Mesenchymal stem cell (in vitro differentiated cells and primary cell): ENCODE data around the gene FOXQ1.
"Not testable (repeated sequence)": the region's sequence is repeated elsewhere in the genome, so short reads cannot be mapped to it uniquely, and the experiment has no call there.

Experiments used
- DNase-seq: peaks from one replicate; pipeline ENCODE4 v3.0.0-alpha.2; 2013
- H2AFZ ChIP-seq: one replicate; pipeline ENCODE4 v1.6.1; 2013; ENCODE audit warnings: low read depth, mild to moderate bottlenecking, control low read depth, inconsistent platforms, low read length, moderate library complexity
- H2AK5ac ChIP-seq: 2 replicates; pipeline ENCODE4 v1.6.1; 2013; ENCODE audit warnings: low read length, moderate library complexity, mild to moderate bottlenecking, inconsistent platforms; ENCODE audit not compliant: severe bottlenecking
- H2BK120ac ChIP-seq: one replicate; pipeline ENCODE4 v1.6.1; 2013; ENCODE audit warnings: low read depth, mild to moderate bottlenecking, inconsistent platforms, low read length, moderate library complexity
- H2BK12ac ChIP-seq, 2 experiments: one replicate each; pipeline ENCODE4 v1.6.1; 2013; ENCODE audit warnings: inconsistent platforms in 2 of 2, low read length in 2 of 2, mild to moderate bottlenecking in 2 of 2, moderate library complexity in 2 of 2, control low read depth in 1 of 2
- H2BK15ac ChIP-seq: one replicate; pipeline ENCODE4 v1.6.1; 2013; ENCODE audit warnings: mild to moderate bottlenecking, low read depth, inconsistent platforms; ENCODE audit not compliant: poor library complexity, severe bottlenecking
- H2BK5ac ChIP-seq: 2 replicates; pipeline ENCODE4 v1.6.1; 2013; ENCODE audit warnings: low read depth, mild to moderate bottlenecking, low read length, control low read depth, inconsistent platforms; ENCODE audit not compliant: poor library complexity, severe bottlenecking
- H3K14ac ChIP-seq, 2 experiments: one replicate each; pipeline ENCODE4 v1.6.1; 2013; ENCODE audit warnings: inconsistent platforms in 2 of 2, low read length in 2 of 2, control low read depth in 1 of 2, mild to moderate bottlenecking in 1 of 2, moderate library complexity in 1 of 2
- H3K18ac ChIP-seq, 2 experiments: one replicate each; pipeline ENCODE4 v1.6.1; 2013; ENCODE audit warnings: inconsistent platforms in 2 of 2, low read length in 2 of 2, control low read depth in 1 of 2, low read depth in 1 of 2, mild to moderate bottlenecking in 1 of 2
- H3K23ac ChIP-seq, 2 experiments: one replicate each; pipeline ENCODE4 v1.6.1; 2013; ENCODE audit warnings: inconsistent platforms in 2 of 2, low read length in 2 of 2, mild to moderate bottlenecking in 2 of 2, moderate library complexity in 2 of 2, control low read depth in 1 of 2
- H3K27ac ChIP-seq: 2 replicates; pipeline ENCODE4 v1.5.1; 2013; ENCODE audit warnings: mild to moderate bottlenecking, moderate library complexity, low read length, control low read depth, inconsistent platforms; ENCODE audit not compliant: poor library complexity, severe bottlenecking
- H3K27me3 ChIP-seq, 2 experiments: 2 replicates each; pipeline versions ENCODE4 v1.6.1 to v1.7.0; 2013; ENCODE audit warnings: low read length in 2 of 2, mild to moderate bottlenecking in 2 of 2, moderate library complexity in 2 of 2, control low read depth in 1 of 2, inconsistent platforms in 1 of 2; ENCODE audit not compliant: control insufficient read depth in 1 of 2, insufficient read depth in 1 of 2
- H3K36me3 ChIP-seq, 2 experiments: 2 replicates each; pipeline versions ENCODE4 v1.6.1 to v1.7.0; 2013; ENCODE audit warnings: low read length in 2 of 2, control low read depth in 1 of 2, inconsistent platforms in 1 of 2, low read depth in 1 of 2, mild to moderate bottlenecking in 1 of 2; ENCODE audit not compliant: insufficient read depth in 2 of 2, control insufficient read depth in 1 of 2
- H3K4ac ChIP-seq, 2 experiments: one replicate each; pipeline ENCODE4 v1.6.1; 2013; ENCODE audit warnings: inconsistent platforms in 2 of 2, low read length in 2 of 2, mild to moderate bottlenecking in 2 of 2, moderate library complexity in 2 of 2, control low read depth in 1 of 2, low read depth in 1 of 2
- H3K4me1 ChIP-seq: 2 replicates; pipeline ENCODE4 v1.6.1; 2013; ENCODE audit warnings: low read depth, low read length, control low read depth; ENCODE audit not compliant: control insufficient read depth, insufficient read depth
- H3K4me2 ChIP-seq: 2 replicates; pipeline ENCODE4 v1.6.1; 2013; ENCODE audit warnings: low read length, mild to moderate bottlenecking, inconsistent platforms; ENCODE audit not compliant: poor library complexity, severe bottlenecking
- H3K4me3 ChIP-seq, 2 experiments: 2 replicates each; pipeline versions ENCODE4 v1.5.1 to v1.7.0; 2013; ENCODE audit warnings: low read length in 2 of 2, mild to moderate bottlenecking in 2 of 2, control low read depth in 1 of 2, low read depth in 1 of 2; ENCODE audit not compliant: insufficient read depth in 1 of 2
- H3K79me1 ChIP-seq: replicated peaks from 2 replicates; pipeline ENCODE4 v1.6.1; 2013; ENCODE audit warnings: mild to moderate bottlenecking, control low read depth, low read length, inconsistent platforms; ENCODE audit not compliant: poor library complexity, severe bottlenecking
- H3K9ac ChIP-seq: 2 replicates; pipeline ENCODE4 v1.7.0; 2013; ENCODE audit warnings: mild to moderate bottlenecking, low read length, moderate library complexity
- H3K9me3 ChIP-seq: 2 replicates; pipeline ENCODE4 v1.7.0; 2013; ENCODE audit warnings: mild to moderate bottlenecking, low read length; ENCODE audit not compliant: control insufficient read depth
- H4K8ac ChIP-seq: one replicate; pipeline ENCODE4 v1.6.1; 2013; ENCODE audit warnings: inconsistent platforms, mild to moderate bottlenecking, low read length, moderate library complexity
- H4K91ac ChIP-seq: one replicate; pipeline ENCODE4 v1.6.1; 2013; ENCODE audit warnings: mild to moderate bottlenecking, low read length, inconsistent platforms
- WGBS: methylation state at CpG from one replicate; pipeline ENCODE4 v1.1.7; 2013; ENCODE audit warnings: mixed read lengths; 5-methylcytosine and 5-hydroxymethylcytosine counted together

Gene FOXQ1

GRCh38 chr6:1348675-1349074, 36.8 kb downstream of the FOXQ1 start:
- no peak overlapping the region for H3K4me2 ChIP-seq
- no peak overlapping the region for H4K8ac ChIP-seq
- no peak overlapping the region for H2BK15ac ChIP-seq
- H3K9ac ChIP-seq, result no peak overlapping the region
- no peak overlapping the region for H4K91ac ChIP-seq
- H3K9me3 ChIP-seq, result peaks cover 38% of the 10 kb centered on the region
- H3K14ac ChIP-seq, result no peak overlapping the region
- H3K27ac ChIP-seq, result no peak overlapping the region
- H3K4ac ChIP-seq, result no peak overlapping the region
- DNase-seq, result peak; percentile 21
- H3K27me3 ChIP-seq, result peaks cover 0 to 12% of the 10 kb centered on the region in 2 experiments
- H2BK5ac ChIP-seq, result no peak overlapping the region
- H2AFZ ChIP-seq, result no peak overlapping the region
- no peak overlapping the region for H2AK5ac ChIP-seq
- no peak overlapping the region for H2BK120ac ChIP-seq
- H3K4me3 ChIP-seq, result no peak overlapping the region
- no peaks in the 10 kb centered on the region for H3K79me1 ChIP-seq
- no peak overlapping the region for H2BK12ac ChIP-seq
- H3K23ac ChIP-seq, result no peak overlapping the region
- peaks cover 1% of the 10 kb centered on the region for H3K4me1 ChIP-seq
- WGBS, result 45% methylated on average over 1 of the region's 1 CpG
- H3K36me3 ChIP-seq, result no peaks in the 10 kb centered on the region
- no peak overlapping the region for H3K18ac ChIP-seq

GRCh38 chr6:1349655-1350054, 37.8 kb downstream of the FOXQ1 start:
- Histone ChIP-seq H2BK15ac (no peak overlapping the region), H4K8ac (no peak overlapping the region), H3K36me3 (no peaks in the 10 kb centered on the region), H3K9me3 (peaks cover 32% of the 10 kb centered on the region), H2BK12ac (no peak overlapping the region), H3K23ac (no peak overlapping the region), H3K9ac (no peak overlapping the region), H2BK120ac (no peak overlapping the region), H3K4ac (no peak overlapping the region), H2AK5ac (no peak overlapping the region), H3K4me3 (no peak overlapping the region), H3K27me3 (peaks cover 0 to 12% of the 10 kb centered on the region in 2 experiments), H3K4me1 (peaks cover 1% of the 10 kb centered on the region), H2AFZ (no peak overlapping the region), H3K14ac (no peak overlapping the region), H4K91ac (no peak overlapping the region), H3K79me1 (no peaks in the 10 kb centered on the region), H3K18ac (no peak overlapping the region), H2BK5ac (no peak overlapping the region), H3K4me2 (no peak overlapping the region), H3K27ac (no peak overlapping the region)
- 5% methylated on average over 1 of the region's 1 CpG for WGBS
- DNase-seq, result no peak

GRCh38 chr6:1351381-1352008, 39.6 kb downstream of the FOXQ1 start:
- Histone ChIP-seq H3K14ac (no peak overlapping the region), H3K27ac (no peak overlapping the region), H3K4me2 (no peak overlapping the region), H3K4me3 (no peak overlapping the region), H2BK12ac (no peak overlapping the region), H3K9me3 (peaks cover 30% of the 10 kb centered on the region), H2AFZ (no peak overlapping the region), H4K91ac (no peak overlapping the region), H3K79me1 (no peaks in the 10 kb centered on the region), H3K9ac (no peak overlapping the region), H3K23ac (no peak overlapping the region), H3K18ac (no peak overlapping the region), H3K4me1 (peaks cover 1% of the 10 kb centered on the region), H3K36me3 (no peaks in the 10 kb centered on the region), H3K4ac (no peak overlapping the region), H2BK120ac (no peak overlapping the region), H3K27me3 (peaks cover 0 to 10% of the 10 kb centered on the region in 2 experiments), H2AK5ac (no peak overlapping the region), H4K8ac (no peak overlapping the region), H2BK5ac (no peak overlapping the region), H2BK15ac (no peak overlapping the region)
- no peak for DNase-seq
- WGBS, result 79% methylated on average over 2 of the region's 2 CpGs

GRCh38 chr6:1355068-1355467, 43.2 kb downstream of the FOXQ1 start:
- not testable (repeated sequence) for H2BK5ac ChIP-seq, H3K27me3 ChIP-seq, H4K91ac ChIP-seq, H3K4me2 ChIP-seq, H3K36me3 ChIP-seq, H3K14ac ChIP-seq, H2BK15ac ChIP-seq, DNase-seq, H3K9ac ChIP-seq, H3K4ac ChIP-seq, H2AK5ac ChIP-seq, H3K4me1 ChIP-seq, H3K27ac ChIP-seq, H3K4me3 ChIP-seq, H2BK12ac ChIP-seq, H2AFZ ChIP-seq, H4K8ac ChIP-seq, H3K23ac ChIP-seq, H2BK120ac ChIP-seq, H3K18ac ChIP-seq, H3K79me1 ChIP-seq
- H3K9me3 ChIP-seq, result peaks cover 24% of the 10 kb centered on the region
